NCI-H345 (cell line): ENCODE measurements around the gene MED13L.
"Not testable (repeated sequence)": the region's sequence is repeated elsewhere in the genome, so short reads cannot be mapped to it uniquely, and the experiment has no call there.

Experiments
- DNase-seq: peaks from one replicate; lab custom pipeline; 2025; lab: John Stamatoyannopoulos, UW

The MED13L gene

DNA sequence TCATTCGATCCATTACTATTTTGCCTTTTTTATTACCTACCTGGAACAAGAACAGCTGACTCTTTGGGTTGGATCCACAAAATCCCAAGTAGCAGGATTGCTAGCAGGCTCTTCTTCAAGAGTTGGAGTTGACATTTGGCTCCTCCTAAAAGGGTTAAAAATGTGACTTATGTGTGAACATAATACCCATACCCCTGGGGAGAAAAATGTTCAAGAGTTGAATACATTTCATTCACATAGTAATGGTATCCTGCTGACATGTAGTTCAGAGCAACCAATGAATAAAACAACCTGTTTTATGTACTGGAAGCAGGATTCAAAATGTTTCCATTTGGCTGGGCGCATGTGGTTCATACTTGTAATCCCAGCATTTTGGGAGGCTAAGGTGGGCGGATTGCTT lies 264.7 kb downstream of the MED13L start:
- no peak for DNase-seq

DNA sequence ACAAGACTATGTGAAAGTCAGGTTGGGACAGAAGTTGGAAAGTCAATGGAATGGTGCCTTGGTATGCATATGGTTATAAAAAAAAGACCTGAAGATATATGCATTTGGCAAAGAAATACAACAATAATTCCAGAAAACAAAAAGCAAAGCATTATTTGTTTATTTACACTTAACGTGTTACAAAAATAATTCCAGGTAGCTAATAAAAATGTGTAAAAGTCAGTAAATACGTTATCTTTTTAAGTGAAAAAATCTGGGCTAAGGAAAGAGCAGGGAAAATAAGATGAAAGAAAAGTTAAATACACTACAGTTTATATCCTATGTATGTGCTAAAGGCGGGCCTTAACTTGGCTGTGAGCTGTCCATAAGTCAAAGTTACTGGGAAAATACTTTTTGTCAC lies 266.3 kb downstream of the MED13L start:
- no peak for DNase-seq

DNA sequence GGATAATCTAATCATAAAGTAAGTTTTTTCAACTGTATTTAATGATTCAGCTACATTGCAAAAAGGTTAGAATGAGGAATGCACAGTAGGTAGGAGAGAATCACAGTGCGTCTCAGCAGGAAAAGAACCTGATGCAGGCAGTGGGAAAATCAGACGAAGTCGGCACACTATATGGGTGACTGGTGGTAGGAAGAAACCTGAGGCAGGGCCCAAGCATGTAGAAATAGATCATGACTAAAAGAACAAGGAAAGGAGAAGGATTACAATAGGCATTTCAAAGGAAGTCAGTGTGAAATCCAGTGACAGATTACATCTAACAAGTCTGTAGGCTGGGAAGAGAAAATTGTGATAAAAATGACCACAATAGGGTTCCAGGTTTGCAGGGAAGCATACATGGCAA lies 267.0 kb downstream of the MED13L start:
- no peak for DNase-seq

DNA sequence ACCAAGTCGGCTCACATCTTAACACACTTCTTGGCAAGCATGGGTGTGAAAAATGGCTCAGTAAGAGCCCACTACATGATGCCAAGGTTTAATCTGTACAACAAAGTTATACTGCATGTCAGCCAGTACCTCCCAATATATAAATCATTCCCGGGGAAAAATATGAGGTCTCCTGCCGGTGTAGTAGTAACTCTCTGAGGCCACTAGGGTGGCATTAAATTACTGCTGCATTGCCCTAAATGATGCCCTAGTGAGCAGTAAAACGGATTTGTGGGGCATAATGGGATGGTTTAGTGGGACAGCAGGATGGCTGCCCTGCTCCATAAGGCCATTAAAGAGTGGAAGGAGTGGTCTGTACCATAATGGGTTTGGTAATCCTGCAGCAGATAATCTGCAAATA lies 267.7 kb downstream of the MED13L start:
- DNase-seq: no peak

DNA sequence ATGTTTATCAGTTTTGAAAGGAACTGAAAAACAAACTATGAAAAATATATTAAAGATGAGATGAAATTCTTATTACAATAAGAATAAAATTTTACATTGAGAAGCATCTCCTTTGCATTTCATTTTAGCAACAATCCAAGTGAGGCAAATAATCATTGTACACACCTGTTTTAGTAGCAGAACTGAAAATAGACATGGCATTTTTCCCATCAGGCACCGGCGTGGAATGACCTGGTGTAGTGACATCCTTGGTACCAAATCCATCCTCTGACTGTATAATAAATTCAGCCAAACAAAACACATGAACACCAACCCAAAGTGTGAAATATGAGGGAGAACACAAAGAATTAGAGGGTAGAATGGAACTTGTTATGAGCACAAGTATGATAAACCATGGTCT lies 271.4 kb downstream of the MED13L start:
- no peak for DNase-seq

DNA sequence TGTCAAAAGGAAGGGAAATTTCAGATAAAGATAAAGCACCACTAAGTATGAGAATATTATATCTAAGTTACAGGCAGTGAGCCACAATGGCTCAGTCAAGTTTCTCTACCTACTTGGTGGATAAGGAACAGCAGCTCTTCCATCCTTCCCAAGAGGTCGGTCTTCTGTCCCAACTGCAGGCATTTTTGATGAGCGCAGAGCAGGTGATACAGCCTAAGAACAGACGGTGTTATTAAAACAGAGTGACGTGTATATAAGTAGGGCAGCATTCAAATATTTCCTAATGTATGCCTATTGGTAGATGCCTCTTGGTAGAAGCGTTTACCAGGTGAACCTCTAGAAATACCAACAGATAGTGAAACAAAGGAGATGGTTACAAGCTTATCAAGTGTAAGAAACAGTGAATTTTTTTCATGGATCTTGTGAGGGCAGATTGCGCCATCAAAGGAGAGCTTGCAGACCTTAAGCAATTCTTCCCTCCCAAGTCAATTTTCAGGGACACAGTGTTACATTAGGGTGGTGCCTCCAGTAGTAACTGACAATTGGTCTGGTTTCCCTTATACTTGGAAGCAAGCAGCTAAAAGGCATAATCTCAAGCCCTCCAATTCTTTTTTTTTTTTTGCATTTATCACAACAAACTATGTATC lies 274.5 kb downstream of the MED13L start:
- no peak for DNase-seq

DNA sequence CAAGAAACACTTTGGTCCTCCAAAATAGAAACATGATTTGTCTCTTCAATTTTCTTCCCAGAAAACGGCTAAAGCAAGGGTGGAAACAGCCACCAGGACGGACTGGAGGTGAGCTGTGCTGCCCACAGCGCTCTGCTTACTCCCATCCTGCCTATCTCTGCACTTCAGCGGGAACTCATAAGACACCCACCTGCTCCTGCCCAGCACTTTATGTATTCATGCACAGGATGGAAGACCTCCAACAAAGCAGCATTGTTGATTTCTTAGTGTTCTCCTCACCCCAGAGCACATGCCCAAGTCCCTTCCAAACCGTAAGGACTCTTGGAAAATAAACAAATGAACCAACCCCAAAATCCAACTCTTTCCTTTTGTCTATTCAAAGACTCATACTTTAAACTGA lies 277.2 kb downstream of the MED13L start:
- no peak for DNase-seq

DNA sequence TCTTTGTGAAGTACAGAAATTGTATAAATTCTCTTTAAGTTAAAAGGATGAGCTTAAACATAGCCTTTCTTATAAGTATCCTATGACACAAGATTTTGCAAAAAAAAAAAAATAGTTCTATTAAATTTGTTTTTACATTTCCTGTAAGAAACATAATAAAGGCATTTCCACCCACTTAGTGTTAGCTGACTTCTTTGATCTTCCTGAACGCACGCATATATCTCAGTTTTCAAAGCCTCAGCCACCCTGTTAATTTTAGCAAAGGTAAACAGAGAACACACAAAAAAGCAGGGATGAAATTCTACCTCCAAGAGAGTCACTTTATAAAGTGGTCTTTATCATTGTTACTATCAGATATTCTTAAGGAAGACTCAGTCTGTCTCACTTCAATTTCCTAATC lies 277.9 kb downstream of the MED13L start:
- DNase-seq: no peak

DNA sequence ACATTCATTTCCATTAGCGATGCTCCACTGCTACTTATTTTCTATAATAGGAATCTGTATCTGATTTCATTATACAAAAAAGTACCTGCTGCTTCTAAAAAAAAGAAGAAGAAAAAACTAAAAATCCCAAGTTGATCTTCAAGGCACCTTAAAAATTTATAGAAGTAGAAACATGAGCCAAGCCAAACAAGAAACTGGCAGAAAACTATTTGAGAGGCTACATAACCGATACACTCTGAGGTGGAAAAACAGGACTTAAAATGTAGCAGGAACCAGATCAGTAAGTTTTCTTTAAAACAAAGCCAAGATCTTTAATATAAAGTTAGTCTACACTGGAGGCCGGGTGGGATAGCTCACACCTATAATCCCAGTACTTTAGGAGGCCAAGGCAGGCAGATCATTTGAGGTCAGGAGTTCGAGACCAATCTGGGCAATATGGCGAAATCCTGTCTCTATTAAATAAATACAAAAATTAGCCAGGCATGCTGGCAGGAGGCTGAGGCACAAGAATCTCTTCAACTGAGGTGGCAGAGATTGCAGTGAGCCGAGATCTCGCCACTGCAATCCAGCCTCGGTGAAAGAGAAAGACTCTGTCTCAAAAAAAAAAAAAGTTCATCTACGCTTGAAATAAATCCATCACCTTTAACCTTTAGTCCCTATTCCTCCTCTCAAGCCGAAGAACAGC lies 278.6 kb downstream of the MED13L start:
- no peak for DNase-seq

DNA sequence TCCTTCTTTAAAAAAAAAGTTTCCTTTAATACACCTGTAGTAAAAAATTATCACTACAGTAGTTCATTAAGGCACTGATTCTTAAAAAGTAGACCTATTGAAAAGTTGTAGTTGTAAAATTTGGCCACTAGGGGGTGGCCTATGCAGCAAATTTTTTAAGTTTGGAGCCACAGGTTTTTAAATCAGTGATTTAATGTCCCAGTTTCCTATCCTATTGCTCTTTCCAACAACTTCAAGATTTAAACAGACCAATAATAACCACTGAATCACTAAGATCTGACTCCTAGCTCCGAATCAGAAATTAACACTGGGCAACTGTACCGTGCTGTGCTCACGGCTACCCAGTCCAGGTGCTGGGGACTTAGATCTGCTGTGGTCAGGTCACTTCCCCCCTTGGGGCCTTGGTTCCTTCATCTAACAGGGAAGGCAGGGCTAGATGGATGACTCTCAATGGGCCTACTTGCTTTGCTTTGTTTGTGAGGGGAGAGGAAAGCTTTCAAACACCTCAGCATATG lies 279.3 kb downstream of the MED13L start:
- peak; percentile 16 for DNase-seq

DNA sequence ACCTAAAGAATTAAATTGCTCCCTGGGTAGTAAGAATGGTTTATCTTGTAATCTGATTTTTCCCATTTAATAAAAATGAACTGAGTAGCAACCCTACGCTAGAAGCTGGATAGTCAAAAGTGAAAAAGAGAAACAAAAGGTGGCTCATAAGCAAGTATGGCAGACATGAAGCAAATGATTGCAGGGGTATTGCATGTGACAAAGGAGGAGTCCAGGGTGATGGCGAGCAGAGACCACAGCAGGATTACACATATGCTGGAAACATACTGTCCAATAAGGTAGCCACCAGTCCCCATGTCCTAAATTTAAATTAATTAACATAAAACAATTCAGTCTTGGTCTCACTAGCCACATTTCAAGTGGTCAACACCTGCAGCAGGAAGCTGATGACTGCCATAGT lies 283.8 kb downstream of the MED13L start:
- no peak for DNase-seq

DNA sequence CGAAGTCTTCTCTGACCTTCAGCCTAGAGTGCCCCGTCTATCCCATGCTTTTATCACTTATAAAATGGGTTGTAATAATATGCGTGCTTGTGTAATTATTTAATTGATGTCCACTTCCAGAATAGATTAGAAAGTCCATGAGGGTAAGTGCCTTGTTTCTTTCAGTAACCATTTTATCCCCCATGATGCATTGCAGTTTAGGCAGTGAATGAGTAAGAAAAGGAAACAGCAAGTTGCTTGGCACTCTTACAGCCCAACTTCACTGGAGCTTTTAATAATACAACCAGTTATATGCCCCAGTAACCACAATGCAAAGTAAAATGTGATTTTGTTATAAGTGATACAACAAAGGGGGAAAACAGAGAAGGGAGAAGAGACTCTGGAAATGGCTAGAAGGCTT lies 287.3 kb downstream of the MED13L start:
- DNase-seq: no peak

DNA sequence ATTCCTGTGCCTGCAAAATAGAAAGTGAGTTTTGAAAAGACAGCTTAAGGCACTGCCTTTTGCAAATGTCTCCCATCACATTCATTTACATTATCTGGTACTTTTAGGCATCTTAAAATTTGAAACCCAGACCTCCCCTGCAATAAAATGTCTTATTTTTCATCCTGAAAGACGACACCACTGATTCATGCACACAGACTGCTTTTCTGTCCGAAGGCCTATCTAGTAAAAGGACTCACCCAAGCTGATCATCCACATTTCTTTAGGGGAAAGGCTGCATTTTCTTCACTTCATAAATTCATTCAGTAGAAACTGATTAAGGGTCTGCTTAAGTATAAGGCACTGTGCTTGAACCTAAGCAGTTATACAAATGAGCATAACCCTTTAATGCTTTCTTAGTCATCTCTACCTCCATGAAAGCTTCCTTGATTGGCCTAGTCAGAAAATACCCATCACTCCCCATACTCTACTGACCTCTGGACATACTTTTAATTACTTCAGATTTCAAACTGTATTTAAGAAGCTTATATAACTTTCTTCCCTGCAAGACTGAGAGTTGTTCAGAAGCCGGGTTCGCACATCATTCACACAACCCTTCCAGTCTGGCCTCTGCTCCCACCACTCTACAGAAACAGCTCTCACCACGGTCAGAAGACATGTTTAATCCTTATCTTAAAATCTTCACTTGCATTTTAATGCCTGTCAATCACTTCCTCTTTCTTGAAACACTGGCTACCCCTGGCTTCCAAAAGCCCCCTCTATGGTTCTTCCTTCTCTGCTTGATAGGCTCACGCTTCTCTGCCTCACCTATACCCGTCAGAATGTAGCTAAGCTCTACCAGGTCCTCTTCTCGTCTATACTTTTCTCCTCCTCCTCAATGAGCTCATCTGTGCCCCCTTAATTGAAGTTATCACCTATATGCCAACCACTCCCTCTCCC lies 288.6 kb downstream of the MED13L start:
- no peak for DNase-seq

DNA sequence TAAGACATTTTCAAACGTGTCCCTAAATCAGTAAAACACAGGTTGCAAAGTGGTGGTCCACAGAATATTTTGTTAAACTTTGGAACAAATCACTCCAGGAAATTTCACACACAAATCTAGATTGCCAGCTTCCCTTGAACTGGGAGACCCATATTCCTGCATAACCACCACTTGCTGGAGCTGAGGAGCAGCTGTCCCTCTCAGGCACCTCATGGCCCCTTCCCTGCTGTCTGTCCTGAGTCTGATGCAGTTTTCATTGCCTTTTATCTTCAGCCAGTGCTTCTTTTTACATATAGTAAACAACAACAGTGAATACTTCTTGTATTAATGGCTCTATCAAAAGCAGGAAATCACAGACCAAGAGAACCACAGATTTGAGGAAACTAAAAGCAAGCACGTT lies 289.3 kb downstream of the MED13L start:
- no peak for DNase-seq

DNA sequence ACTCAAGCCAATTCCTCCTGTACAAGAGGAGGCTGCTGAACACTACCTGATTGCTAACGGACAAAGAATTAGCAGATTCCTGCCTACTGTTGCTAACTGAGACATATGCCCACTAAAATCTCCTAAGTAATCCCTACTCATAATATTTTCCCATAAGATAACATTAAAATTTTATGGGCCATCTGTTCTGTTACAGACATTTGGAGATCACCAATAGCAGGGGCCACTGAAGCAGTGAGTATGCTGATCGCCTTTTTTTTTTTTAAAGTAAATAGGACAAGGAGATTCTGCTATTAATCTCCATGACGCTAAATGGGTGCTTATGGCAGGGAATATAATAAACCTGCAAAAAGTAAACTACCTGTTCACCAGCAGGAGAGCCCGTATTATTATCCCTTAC lies 292.9 kb downstream of the MED13L start:
- no peak for DNase-seq

DNA sequence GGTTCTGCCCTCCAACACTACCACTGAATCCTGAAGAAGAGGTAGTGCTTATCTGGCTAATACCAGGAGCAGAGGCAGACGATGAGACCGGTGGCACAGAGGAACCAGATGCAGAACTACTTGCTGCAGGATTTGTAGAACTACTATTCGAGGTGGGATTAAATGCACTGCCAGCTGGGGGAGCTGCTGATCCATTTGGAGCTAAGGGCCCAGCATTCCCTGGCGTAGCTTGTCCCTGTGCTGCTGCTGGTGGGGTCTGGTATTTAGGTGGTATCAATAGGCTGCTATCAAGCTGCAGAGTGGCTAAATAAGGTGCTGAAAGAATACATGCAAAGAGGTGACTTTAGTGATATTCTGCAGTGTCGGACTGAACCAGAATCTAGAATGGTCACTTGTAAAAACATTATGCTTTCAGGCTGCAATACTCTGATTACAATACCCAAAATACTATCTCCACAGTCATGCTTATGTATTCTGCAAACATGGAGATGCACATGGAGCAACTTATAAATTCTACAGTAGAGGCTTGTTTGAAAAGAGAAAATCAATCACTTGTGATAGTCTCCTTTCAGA lies 294.2 kb downstream of the MED13L start:
- no peak for DNase-seq

DNA sequence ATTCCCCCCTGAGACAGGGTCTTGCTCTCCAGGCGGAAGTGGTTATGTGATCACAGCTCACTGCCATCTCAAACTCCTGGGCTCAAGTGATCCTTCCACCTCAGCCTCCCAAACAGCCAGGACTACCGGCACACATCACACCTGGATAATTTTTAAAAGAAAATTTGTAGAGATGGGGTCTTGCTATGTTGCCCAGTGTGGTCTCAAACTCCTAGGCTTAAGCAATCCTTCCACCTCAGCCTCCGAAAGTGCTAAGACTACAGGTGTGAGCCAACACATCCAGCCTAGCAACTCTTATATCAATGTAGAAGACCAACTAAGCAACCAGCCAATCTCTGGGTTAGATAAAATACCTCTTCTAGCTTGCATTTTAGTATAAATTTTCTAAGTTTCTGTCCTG lies 297.2 kb downstream of the MED13L start:
- no peak for DNase-seq

DNA sequence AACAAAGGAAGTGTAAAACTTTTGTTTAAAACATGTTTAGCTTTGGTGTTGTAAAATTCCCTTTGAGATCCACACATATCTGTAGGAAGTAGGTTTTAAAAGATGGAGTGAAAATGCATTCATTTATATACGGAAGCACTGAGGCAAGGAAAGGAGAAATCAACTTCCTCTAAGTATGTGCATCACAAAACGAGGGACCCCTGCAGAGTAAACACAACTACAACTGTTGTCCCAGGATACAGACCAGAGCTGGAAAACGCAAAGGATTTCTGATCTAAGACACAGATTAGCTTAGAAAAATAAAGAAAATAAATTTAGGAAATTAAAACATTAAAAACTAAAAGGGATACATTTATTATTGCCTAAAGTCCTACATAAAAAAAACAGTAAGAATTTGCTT lies 297.6 kb downstream of the MED13L start:
- DNase-seq: no peak

DNA sequence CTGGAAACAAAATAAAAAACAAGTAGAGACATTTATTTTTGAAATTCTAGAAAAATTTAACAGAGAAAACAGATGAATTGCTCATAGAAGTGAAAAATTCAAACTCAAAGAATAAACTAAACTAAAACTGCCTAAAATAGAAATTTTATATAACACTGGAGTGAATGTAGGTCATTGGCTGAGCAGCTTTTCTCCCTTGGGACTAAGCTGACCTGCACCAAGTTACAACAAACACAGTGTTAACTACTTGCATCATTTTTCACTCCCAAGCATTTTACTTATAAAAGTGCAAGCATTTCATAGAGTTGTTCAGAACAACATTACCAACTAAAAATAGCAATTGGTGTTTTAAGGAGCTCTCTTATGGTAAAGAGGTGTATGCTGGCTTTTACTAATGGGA lies 298.1 kb downstream of the MED13L start:
- DNase-seq: no peak

DNA sequence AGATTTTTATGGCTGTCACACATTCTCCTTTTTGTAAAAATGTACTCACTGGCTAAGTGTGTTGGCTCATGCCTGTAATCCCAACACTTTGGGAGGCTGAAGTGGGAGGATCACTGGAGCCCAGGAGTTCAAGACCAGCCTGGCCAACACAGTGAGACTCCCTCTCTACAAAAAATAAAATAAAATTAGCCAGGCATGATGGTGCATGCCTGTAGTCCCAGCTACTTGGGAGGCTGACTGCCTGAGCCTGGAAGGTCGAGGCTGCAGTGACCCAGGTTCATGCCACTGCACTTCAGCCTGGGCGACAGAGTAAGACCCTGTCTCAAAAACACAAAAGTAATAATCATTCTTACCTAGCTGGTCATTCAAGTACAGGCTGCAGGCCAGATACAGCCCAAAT lies 300.7 kb downstream of the MED13L start:
- not testable (repeated sequence) for DNase-seq

DNA sequence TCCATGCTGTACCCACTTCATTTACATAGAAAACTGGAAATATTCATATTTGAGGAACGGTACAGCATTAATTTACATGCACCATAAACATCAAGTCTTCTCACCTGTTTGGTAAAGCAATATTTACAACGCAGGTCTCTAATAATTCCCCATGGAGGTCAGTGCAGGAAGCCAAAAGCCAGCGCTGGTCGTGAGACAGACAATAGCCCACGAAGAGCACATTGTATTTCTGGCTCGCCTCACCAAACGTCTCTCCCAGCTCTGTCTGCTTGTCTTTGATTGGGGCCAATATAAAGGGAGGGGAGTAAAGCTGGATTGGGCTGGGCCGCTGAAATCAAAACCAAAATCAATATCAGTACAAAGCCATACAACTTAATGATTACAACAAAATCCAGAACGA lies 302.1 kb downstream of the MED13L start:
- DNase-seq: no peak

DNA sequence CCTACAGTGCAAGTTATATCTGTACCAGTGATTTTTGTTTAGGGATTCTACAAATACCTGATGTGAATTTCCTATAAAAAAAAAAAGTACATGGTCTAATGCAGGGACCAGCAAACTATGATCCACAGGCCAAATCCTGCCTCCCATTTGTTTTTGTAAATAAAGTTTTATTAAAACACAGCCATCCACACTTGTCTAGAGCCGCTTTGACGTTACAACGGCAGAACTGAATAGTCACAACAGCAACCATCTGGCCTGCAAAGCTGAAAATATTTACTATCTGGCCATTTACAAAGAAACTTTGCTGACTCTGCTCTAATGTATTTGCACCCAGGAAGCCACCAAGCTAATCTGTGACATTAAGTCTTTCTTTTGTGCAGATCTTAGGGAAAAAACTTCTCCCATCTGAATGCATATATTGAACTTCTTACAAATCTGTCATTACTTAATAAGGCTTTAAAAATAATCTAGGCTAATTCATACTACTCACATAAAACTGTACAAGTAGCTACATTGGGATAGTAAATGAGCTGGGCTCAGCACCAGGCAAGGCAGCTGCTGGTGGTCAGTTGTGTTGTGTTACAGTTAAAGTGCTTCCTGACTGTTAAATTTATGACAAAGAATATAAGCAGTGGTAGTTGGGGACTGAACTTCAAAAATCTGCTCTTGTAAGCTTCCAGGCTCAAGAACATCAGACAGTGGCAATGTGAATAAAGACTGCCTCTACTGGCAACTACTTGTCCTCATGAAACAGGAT lies 303.3 kb downstream of the MED13L start:
- no peak for DNase-seq
